ENCODE measurements around the gene WASF2. TPM values are rescaled to one million over a fixed set of nuclear protein-coding genes. Genes with fewer than 3 reads are reported as not detected.

Gene WASF2
- total RNA-seq, 1 experiment from 2014 or later = 65.9 TPM

GRCh38 chr1:27509127-27510080 is 19.4 kb upstream of the WASF2 start:
- no peak for TF ChIP-seq CTCF (conservative IDR thresholded peaks at IDR 0.05)
- Mint-ChIP-seq H3K4me1 (peaks cover 16 to 31% of the 10 kb centered on the region in 2 experiments), H3K36me3 (ENCODE audit: insufficient read depth in 1 of 3, low read depth in 3 of 3) (no peaks in the 10 kb centered on the region), H3K9me3 (no peaks in the 10 kb centered on the region), H3K4me3 (no peak overlapping the region), H3K27me3 (ENCODE audit: low read depth) (no peaks in the 10 kb centered on the region; the same call in 1 of the 2 replicates), H3K27ac (peak overlapping the region in 1 of 3 experiments; percentile 90; a peak in 4 of 7 replicates)
- Histone ChIP-seq H4K8ac (replicated peaks; ENCODE audit: insufficient read length, low read depth, low read length) (no peak overlapping the region), H3K23ac (ENCODE audit: insufficient read length, low read depth, low read length) (no peak overlapping the region), H3K4me1 (ENCODE audit: insufficient read depth, low read length) (no peaks in the 10 kb centered on the region), H3K14ac (ENCODE audit: insufficient read depth, low read length) (no peak overlapping the region), H3K4ac (ENCODE audit: low read depth, low read length) (no peak overlapping the region), H4K91ac (ENCODE audit: insufficient read length, low read depth, low read length) (no peak overlapping the region), H3K23me2 (ENCODE audit: insufficient read length, low read depth, low read length, poor library complexity, severe bottlenecking) (no peaks in the 10 kb centered on the region), H3K27me3 (ENCODE audit: insufficient read depth, low read length) (no peaks in the 10 kb centered on the region), H3T11ph (ENCODE audit: low read length) (no peak overlapping the region), H3K56ac (ENCODE audit: insufficient read length, low read depth, low read length) (no peak overlapping the region), H3K18ac (ENCODE audit: insufficient read length, low read depth, low read length) (no peak overlapping the region), H3K4me2 (ENCODE audit: insufficient read depth, insufficient read length, low read length) (no peak overlapping the region), H2BK120ac (ENCODE audit: low read depth, low read length, poor library complexity, severe bottlenecking) (no peak overlapping the region), H2BK15ac (ENCODE audit: low read depth, low read length) (no peak overlapping the region), H2BK12ac (ENCODE audit: insufficient read length, low read depth, low read length) (no peak overlapping the region), H2AK5ac (ENCODE audit: insufficient read length, low read length) (no peak overlapping the region), H3K9me3 (ENCODE audit: control insufficient read depth, low read depth, low read length) (no peaks in the 10 kb centered on the region), H3K79me1 (ENCODE audit: insufficient read depth, low read depth, low read length, poor library complexity, severe bottlenecking) (no peaks in the 10 kb centered on the region), H4K20me1 (ENCODE audit: control insufficient read depth, insufficient read depth, insufficient read length) (no peaks in the 10 kb centered on the region), H2BK5ac (ENCODE audit: insufficient read length, low read length) (no peak overlapping the region), H2BK20ac (ENCODE audit: low read depth, low read length, poor library complexity, severe bottlenecking) (no peak overlapping the region), H2AFZ (ENCODE audit: low read length) (no peak overlapping the region), H3K79me2 (ENCODE audit: insufficient read depth, low read length) (no peaks in the 10 kb centered on the region), H3K27ac (ENCODE audit: insufficient read length, low read depth, low read length) (no peak overlapping the region), H3K9ac (ENCODE audit: extremely low read depth, insufficient read length, low read length) (no peak overlapping the region), H4K5ac (ENCODE audit: insufficient read length, low read depth, low read length) (no peak overlapping the region)
- WGBS (ENCODE audit: extremely low coverage, insufficient read length, low lambda C conversion rate) = no CpG with 5 or more reads among the region's 9 CpGs
- no peak for DNase-seq
